GM19099 (cell line): ENCODE data around the gene MLLT10.

Experiments used
- POLR2A ChIP-seq: IDR thresholded peaks from 3 replicates; pipeline ENCODE4 v1.6.1; 2011; ENCODE audit warnings: low read depth; ENCODE audit not compliant: insufficient read length; ENCODE audit errors: extremely low read depth

The MLLT10 gene

GRCh38 chr10:21742740-21743412 lies 208.8 kb downstream of the MLLT10 start:
- TF ChIP-seq POLR2A = no peak

- no peak for TF ChIP-seq POLR2A
These were observed 210.2 kb downstream of the MLLT10 start for GRCh38 chr10:21744223-21744622.

- TF ChIP-seq POLR2A = no peak
These were observed 212.1 kb downstream of the MLLT10 start for GRCh38 chr10:21746118-21746517.

- no peak for TF ChIP-seq POLR2A
These were observed 213.8 kb downstream of the MLLT10 start for GRCh38 chr10:21747809-21748208.

GRCh38 chr10:21749788-21750187 lies 215.8 kb downstream of the MLLT10 start:
- no peak for TF ChIP-seq POLR2A

- no peak for TF ChIP-seq POLR2A
These were observed 216.4 kb downstream of the MLLT10 start for GRCh38 chr10:21750424-21750823.

- TF ChIP-seq POLR2A = no peak
These were observed 217.6 kb downstream of the MLLT10 start for GRCh38 chr10:21751341-21752310.

GRCh38 chr10:21753497-21754270 lies 219.7 kb downstream of the MLLT10 start:
- TF ChIP-seq POLR2A = no peak

GRCh38 chr10:21754410-21755011 lies 220.5 kb downstream of the MLLT10 start:
- TF ChIP-seq POLR2A = no peak

- TF ChIP-seq POLR2A = no peak
These were observed 222.7 kb downstream of the MLLT10 start for GRCh38 chr10:21756707-21757106.

GRCh38 chr10:21757185-21757901 lies 223.3 kb downstream of the MLLT10 start:
- TF ChIP-seq POLR2A = no peak

- no peak for TF ChIP-seq POLR2A
These were observed 224.2 kb downstream of the MLLT10 start for GRCh38 chr10:21758239-21758638.

GRCh38 chr10:21758696-21759095 lies 224.7 kb downstream of the MLLT10 start:
- no peak for TF ChIP-seq POLR2A

- TF ChIP-seq POLR2A = no peak
These were observed 225.2 kb downstream of the MLLT10 start for GRCh38 chr10:21759232-21759631.
